NCI-H446 treated with DMSO at 0.1 percent for 48 hours (cell line): ENCODE measurements around the gene VAT1.
"Not testable (repeated sequence)": the region's sequence is repeated elsewhere in the genome, so short reads cannot be mapped to it uniquely, and the experiment has no call there.

ENCODE experiments used
- DNase-seq: peaks from one replicate; lab custom pipeline; 2025; lab: John Stamatoyannopoulos, UW

Gene VAT1

DNA sequence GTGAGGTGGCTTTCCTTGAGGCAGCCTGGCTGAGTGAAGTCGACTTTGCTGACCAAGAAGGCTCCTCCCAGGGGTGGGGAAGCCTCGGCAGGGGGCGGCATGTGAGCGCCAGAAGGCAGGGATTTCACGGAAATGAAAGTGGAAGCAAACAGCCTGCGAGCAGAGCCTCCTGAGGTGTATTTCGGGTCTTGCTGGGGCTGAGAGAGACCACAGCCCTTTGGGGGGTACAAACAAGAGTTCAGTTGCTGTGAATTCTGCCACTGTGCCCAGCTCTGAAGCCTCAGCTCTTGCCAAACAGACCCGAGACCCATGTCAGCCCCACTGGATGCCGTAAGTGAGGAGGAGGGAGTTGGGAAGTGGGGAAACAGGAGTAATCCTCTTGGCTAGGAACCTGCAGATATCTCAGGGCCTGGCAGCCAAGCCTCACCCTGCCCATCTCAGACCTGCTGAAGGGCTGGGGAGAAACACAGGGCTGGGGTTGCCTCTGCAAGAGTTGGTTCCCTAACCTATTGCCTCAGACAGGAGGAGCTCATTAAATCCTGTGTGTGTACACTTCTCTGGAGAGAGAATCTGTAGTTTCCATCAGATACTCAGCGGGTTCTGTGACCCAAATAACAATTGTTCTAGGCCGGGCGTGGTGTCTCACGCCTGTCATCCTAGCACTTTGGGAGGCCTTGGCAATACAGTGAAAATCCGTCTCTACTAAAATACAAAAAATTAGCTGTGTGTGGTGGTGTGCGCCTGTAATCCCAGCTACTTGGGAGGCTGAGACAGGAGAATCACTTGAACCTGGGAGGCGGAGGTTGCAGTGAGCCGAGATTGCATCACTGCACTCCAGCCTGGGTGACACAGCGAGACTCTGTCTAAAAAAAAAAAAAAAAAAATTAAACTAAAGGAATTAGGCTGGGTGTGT is 15.3 kb downstream of the VAT1 start, which contains the start of gene IFI35:
TSS of gene IFI35 (plus strand) at position 146 of the 913 bp plus-strand sequence. CDS start at position 310, 164 bp downstream.
- no peak for DNase-seq

DNA sequence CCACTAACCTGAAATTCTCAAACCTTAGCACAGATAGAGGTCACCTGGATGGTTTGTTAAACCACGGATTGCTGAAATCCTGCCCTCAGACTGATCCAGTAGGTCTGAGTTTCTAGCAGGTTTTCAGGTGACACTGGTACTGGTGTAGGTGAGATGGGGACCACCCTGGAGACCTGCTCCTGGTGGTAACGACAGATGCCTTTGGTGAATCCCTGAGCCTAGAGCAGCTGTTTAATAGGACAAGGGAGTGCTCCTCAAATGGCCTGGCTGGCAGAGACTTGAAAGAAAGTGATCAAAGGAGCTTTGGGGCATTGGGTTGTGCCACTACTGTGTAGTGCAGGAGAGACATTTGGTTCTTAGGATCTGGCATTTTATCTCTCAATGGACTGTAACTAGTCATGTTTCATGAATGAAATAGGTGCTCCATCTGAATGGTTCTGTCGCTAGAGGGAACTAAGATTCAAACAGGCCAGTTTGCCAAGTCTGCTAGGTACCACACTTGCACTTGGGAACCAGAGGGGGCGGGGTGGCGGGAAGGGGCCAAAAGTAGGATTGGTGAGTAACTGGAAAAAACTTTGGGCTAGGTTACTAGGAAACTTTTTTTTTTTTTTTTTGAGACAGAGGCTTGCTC is 18.5 kb downstream of the VAT1 start:
- no peak for DNase-seq

DNA sequence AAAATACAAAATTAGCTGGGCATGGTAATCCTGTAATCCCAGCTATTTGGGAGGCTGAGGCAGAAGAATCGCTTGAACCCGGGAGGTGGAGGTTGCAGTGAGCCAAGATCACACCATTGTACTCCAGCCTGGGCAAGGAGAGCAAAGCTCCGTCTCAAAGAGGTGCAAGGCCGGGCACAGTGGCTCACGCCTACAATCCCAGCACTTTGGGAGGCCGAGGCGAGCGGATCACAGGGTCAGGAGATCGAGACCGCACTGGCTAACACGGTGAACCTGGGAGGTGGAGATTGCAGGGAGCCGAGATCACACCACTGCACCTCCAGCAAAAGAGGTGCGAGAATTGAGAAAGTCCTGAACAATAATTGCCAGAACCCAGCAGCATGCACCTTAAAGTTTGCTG is 21.3 kb downstream of the VAT1 start:
- not testable (repeated sequence) for DNase-seq

DNA sequence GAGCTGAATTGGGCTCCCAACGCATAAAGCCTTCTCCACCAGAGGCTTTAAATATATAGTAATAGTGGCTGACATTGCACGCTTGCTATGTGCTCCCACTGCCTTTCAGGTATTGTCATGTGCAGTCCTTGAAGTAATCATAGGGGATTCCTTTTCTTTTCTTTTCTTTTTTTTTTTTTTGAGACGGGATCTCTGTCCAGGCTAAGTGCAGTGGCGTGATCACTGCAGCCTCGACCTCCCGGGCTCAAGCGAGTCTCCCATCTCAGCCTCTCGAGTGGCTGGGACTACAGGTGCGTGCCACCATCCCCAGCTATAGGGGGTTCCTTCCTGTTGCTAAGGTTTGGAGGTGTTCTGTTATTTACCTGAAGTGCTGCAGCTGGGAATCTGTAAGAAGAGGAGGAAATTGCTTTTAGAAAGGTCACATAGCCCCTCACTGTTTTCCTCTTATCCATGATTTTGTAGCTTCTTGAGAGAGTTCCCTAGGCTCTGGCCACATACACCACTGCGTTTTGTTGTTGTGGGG is 23.1 kb downstream of the VAT1 start:
- DNase-seq = no peak

DNA sequence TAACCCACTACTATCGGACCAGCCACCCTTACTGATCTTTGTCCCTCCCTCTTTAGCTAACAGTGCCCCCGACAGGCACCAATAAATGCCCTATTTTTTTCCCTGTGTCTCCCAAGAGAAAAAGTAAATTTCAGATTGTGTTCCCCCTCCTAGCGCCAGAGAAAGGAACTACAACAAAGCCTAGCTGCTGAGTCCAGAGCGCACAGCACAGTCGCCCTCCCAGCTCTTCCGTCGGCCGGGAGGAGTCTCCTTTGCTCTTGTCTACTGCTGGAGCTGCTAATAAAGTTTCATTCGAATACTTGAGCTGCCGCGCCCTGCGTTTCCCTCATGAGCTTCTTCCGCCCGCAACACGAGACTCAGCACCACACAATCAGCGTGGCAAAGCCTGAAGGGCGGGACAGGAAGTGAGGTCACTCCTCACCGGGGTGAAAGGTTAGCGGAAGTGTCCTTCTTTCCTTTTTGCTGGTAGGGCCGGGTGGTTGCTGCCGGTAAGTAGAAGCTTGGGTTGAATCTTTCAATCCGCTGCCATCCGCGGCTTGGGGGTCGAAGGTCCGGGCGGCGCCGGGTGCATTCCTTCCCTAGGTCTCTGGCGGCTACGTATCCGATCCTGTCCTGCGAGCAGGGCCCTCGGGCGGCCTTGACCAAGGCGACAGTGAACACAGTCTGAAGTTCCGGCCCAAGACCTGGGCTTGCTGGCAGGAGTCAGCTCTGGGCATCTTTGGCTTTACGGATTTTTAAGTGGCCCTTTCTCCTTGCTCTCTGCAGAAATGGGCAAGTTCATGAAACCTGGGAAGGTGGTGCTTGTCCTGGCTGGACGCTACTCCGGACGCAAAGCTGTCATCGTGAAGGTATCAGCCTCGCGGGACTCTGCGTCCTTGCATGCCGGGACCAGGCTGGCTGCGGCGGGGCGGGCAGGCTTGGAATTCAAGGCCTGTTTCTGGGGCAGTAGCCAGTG is 23.9 kb downstream of the VAT1 start, which contains the start of gene RPL27:
TSS of gene RPL27 (plus strand) at position 436 of the 955 bp plus-strand sequence. CDS start at position 768, 332 bp downstream.
- peak; percentile 99 for DNase-seq

DNA sequence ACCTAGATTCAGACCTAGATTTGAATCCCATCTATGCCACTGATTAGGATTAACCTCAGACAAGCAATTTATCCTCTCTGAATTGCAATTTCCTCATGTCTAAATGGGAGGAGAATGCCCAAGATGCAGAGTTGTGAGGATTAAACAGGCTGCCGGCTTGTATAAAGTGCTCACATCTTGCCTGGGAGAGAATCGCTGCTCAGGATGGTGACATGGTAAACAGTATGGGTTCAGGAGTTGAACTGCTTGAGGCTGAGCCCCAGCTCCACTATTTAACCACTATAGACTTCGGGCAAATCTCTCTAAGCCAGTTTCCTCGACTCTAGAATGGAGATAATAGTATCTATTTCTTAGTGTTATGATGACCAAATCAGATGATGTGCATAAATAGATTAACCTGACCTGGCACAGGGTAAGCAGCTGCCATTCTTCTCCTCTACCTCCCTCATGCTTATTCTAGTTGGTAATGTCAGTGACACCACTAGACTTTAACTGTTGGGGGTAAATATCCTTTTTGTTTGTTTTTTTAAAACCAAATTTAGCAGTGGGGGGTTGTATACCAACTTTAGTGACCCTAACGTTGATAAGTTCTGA is 24.7 kb downstream of the VAT1 start:
- DNase-seq = no peak

DNA sequence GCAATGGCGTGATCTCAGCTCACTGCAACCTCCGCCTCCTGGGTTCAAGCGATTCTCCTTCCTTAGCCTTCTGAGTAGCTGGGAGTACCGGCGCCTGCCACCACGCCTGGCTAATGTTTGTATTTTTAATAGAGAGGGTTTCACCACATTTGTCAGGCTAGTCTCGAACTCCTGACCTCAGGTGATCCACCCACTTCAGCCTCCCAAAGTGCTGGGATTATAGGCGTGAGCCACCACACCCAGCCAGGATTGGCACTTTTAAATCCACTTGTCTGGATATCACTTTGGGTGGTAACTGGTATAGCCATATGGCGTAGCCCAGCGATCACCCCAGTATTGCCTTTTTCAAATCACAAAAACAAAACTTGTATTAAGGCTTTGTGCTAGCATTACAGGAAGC is 28.3 kb downstream of the VAT1 start:
- not testable (repeated sequence) for DNase-seq

DNA sequence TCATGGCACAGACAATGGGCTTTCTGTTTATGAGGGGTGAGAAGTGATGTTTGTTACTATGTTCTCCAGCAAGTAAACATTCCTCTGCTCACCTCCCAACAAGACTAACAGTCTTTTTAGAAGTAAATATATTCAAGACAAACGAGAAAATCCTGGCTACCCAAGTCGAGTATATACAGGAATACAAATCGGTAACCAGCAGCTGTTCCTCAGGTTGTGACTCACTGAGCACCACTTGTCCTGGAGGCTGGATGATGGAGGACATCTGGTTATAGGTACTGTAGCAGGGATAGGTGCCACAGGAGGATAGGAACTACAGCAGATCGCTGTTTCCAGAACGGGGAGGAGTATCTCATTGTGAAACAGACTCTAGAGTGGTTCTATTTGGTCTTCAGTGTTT is 29.3 kb downstream of the VAT1 start:
- DNase-seq = no peak

DNA sequence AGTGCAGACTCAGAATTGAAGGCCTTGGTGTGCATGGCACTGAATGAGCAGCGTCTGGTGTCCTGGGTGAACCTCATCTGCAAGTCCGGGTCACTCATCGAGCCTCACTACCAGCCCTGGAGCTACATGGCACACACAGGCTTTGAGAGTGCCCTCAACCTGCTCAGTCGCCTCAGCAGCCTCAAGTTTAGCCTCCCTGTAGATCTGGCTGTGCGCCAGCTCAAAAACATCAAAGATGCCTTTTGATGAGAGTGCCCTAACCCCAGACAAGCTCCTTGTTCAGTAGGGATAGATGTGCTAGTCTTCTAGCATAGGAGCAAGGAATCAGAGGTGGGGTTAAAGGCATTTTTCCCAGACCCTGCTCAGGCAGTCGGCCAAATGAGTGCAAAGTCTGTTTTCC is 30.7 kb downstream of the VAT1 start:
- DNase-seq = no peak

DNA sequence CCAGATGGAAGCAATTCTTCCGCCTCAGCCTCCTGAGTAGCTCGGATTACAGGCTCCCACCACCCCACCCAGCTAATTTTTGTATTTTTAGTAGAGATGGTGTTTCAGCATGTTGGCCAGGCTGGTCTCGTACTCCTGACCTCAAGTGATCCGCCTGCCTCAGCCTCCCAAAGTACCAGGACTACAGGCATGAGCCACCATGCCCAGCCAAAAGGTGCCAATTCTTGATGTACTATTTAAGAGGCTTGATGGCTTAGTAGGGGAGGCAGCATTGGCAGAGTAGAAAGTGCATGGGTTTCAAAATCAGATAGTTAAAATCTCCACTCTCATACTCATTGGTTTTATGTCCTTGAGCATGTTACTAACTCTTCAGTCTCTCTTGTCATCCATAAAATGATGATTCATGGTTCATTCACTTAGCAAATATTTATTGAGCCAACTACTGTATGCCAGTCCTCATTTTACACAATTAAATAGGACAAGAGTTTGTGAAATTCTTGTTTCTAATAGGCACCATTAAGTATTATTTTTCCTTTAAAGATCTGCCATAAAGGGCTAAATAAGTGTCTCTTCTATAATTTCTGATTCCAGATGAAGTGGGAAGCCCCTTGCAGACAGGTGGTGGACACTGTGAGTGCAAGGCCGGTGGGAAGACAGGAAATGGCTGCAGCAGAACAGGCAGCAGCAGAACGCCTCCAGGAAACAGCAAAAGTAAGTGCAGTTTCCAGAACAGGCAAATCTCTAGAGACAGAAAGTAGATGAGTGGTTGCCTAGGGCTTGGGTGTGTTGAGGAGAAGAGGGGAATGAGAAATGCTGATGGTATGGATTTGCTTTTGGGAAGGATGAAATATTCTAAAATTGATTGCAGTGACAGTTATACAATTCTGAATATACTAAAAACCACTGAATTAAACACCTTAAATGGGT is 32.2 kb downstream of the VAT1 start:
- DNase-seq = no peak

DNA sequence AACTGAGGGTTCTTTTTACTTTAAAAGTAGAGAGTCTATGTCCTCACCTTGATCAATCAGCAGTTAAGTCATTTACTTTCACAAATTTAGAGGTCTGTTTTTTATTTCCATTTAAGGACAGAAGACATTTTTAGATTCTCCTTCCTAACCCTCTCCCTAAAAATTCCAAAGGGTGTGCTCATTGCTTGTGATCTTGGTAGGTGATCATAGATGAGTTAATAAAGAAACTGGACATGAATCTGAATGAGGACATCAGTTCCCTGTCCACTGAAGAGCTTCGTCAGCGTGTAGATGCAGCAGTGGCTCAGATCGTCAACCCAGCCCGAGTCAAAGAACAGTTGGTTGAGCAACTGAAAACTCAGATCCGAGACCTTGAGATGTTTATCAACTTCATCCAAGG is 33.0 kb downstream of the VAT1 start:
- DNase-seq = no peak

DNA sequence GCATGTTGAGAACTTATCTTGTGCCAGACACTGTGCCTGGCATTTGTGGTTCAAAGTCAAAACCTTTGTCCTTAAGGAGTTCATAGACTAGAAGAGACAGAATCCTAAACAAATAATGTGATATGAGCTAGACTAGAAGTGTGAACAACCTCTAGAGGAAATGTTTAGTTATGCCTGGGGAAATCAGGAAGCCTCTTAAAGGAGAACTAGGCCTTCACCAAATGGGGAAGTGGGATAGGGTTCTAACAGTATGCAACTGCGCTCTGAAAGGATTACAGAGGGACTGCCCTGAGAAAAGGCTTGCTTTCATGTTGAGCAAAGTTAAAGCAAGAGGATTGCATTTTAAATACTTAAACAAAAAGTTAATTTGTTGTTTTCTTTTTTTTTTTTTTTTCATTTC is 37.0 kb downstream of the VAT1 start:
- no peak for DNase-seq

DNA sequence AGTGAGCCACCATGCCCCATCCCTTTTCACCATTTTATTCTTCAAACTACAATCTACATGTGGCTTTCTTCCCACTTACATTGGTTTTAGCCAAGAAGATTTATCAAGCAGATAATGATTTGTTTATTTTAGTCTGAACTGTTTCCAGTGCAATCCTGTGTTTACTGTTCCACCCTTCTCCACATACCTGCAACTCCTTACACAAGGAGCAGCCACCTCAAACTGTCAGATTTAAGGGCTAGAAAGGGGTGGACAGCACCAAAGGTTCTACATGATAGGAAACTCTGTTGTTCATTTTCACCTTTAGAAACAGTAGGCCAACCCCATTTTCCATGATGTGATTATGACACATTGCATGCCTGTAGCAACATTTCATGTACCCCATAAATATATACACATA is 39.9 kb downstream of the VAT1 start:
- DNase-seq = no peak

DNA sequence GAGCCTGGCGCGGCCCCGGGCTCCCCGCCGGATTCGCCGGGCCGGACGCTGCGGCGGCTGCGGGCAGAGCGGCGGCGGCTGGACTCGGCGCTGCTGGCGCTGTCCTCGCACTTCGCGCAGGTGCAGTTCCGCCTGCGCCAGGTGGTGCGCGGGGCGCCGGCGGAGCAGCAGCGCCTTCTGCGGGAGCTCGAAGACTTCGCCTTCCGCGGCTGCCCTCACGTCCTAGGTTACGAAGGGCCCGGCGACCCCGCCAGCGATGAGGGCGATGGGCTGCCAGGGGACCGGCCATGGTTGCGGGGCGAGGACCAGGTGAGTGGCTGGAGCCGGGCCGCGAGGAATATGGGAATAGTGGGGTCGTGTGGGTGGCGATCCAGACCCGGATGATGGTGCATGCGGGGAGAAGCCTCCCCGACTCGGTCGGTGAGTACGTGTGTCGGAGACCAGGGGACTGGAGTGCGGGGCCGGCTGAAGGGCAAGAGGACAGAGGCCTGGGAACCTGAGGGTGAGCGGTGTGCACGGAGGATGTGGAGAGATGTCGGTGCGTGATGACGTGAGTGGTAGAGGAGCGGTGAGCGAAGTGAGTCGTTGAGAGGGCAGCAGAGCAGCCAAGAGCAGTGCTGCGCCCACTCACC is 41.3 kb downstream of the VAT1 start:
- DNase-seq = no peak

DNA sequence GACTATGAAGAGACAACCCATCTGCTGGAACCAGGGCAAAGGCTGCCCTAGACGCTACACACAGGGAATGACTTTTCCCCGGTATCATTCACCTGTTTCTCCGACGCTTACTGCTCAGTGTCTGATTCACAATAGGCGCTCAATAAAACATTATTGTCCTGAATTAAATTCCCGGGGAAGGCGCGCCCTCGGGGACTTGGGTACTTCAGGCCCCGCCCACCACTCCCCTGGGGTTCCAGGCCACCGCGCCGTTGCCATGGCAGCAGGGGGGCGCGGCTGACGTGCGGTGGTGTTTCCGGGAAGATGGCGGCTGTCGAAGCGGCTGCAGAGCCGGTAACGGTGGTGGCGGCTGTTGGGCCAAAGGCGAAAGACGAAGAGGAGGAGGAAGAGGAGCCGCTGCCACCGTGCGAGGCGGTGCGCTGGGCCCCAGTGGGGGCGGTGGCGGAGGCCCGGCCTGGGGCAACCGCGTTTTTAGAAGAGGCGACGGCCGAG is 41.9 kb downstream of the VAT1 start, which contains the start of gene RUNDC1:
TSS of gene RUNDC1 (plus strand) at position 292 of the 492 bp plus-strand sequence. CDS start at position 304, 12 bp downstream.
- DNase-seq = peak; percentile 23

DNA sequence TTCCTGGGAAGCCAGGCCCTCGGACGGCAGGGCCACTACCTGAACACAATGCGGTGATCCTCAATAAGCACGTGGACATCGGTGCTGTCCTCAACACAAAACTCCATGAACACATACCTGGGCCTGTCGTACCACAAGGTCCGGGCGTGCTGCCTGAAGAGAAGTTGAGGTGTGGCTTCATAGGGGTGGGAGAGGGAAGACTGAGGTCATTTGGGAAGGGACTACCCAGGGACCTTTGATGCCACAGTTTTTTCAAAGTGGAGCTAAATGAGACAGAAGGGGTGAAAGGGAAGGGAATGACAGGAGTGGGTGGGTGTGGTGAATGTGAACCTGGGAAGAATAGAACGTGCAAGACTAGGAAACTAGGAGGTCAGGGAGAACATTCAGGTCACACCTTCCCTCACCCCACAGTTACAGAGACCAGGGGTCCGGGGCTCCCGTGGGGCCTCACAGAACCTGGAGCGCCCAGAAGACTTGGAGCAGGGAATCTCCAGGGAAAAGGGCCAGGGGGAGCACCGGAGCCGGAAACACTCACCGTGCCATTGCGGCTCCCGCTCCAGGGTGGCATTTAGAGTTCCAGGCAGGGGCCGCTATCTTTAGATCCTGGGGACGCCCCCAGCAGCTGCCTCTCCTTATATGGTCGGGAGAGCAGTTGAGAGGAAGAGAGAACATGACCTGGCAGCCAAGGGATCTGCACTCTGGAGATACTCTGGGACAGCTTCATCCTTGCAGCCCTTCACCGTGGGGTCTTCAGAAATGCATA is 42.5 kb downstream of the VAT1 start, which contains the start of gene PTGES3L:
TSS of gene PTGES3L (minus strand) at position 570 of the 763 bp plus-strand sequence. CDS start at position 543, 27 bp downstream.
- DNase-seq = no peak

DNA sequence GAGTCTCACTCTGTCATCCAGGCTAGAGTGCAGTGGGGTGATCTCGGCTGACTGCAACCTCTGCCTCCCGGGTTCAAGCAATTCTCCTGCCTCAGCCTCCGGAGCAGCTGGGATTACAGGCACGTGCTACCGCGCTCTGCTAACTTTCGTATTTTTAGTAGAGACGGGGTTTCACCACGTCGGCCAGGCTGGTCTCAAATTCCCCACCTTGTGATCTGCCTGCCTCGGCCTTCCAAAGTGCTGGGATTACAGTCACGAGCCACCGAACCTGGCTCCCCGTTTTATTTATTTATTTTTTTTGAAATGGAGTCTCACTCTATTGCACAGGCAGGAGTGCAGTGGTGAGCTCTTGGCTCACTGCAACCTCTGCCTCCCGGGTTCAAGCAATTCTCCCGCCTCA is 46.5 kb downstream of the VAT1 start:
- not testable (repeated sequence) for DNase-seq

DNA sequence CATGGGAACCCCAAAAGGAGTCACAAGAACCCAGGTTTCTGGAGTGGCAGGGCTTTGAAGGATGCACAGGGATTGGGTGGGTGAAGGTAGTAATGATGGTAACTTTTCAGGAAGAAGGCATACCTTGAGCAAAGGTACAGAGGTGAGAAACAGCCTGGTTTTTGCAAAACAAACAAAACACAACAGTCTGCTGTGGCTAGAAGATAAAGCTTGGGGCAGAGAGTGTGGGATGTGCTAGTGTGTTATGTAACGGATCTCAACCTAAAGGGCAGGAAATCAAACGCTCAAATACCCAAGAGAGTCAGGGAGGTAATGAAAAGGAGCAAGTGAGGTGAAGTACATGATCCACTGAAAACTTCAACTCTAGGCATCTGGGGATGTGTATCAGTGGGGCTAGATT is 46.9 kb downstream of the VAT1 start:
- no peak for DNase-seq
